ENCODE data around the gene PJVK. TPM values are rescaled to one million over a fixed set of nuclear protein-coding genes. Genes with fewer than 3 reads are reported as not detected.

Gene PJVK
- total and polyA plus RNA-seq, 2 experiments from 2014 or later: 1.6 to 2.1 TPM

DNA sequence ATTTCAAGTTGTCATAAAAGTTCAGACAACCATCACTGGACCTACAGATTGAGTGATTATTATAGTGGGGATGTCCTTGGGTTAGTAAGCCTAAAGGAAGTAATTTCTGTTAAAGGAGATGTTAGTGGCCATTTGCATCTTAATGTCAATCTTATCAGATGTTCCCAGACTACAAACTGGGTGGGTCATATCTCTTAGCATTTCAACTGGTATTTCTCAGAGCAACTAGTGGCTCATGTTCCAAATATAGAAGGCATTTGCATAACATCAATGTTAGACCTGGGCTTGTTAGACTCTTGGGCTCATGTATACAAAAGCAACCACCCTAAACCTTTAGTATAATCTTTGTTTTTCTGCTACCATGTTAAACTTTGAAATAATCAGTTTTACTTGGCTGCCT lies 47.0 kb downstream of the PJVK start:
- H3K4me1 Mint-ChIP-seq: no peaks in the 10 kb centered on the region

DNA sequence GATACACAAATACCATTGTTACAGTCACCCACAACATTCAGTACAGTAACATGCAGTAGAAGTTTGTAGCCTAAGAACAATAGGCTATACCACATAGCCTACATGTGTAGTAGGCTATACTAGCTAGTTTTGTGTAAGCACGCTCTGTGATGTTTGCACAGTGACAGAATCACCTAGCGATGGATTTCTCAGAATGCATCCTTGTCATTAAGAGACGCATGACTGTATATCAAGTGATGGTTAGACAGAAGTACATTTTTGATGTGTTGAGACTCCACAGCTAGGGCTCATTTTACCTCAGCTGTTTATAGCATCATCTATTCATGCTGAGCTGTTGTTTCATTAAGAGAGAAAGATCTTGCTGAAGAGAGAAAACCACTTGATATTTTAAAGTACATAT lies 48.5 kb downstream of the PJVK start:
- Histone ChIP-seq H3K9me2 (ENCODE audit: insufficient read depth) (no peaks in the 10 kb centered on the region), H4K20me1 (replicated peaks; ENCODE audit: insufficient read depth) (no peaks in the 10 kb centered on the region), H3K4me1 (ENCODE audit: insufficient read depth) (no peaks in the 10 kb centered on the region), H3K4me2 (no peak overlapping the region), H2AFZ (no peak overlapping the region), H3K79me2 (replicated peaks; ENCODE audit: insufficient read depth) (no peaks in the 10 kb centered on the region), H3F3A (replicated peaks; ENCODE audit: low read depth) (no peaks in the 10 kb centered on the region), H3K36me3 (ENCODE audit: insufficient read depth) (peaks cover 5% of the 10 kb centered on the region), H3K27ac (ENCODE audit: low read depth) (no peak overlapping the region), H3K4me3 (no peak overlapping the region), H3K27me3 (ENCODE audit: insufficient read depth) (peaks cover 3% of the 10 kb centered on the region; the same call in 1 of the 2 replicates)
- peaks cover 26% of the 10 kb centered on the region; the same call in 2 of the 3 replicates for H3K36me3 Mint-ChIP-seq (ENCODE audit: low read depth)
- H3K27me3 Mint-ChIP-seq (ENCODE audit: insufficient read depth, low read depth, poor library complexity): no peaks in the 10 kb centered on the region
- ATAC-seq (no peak), DNase-seq (ENCODE audit: low spot score) (no peak)
- H3K4me1 Mint-ChIP-seq: no peaks in the 10 kb centered on the region
- no peaks in the 10 kb centered on the region for H3K9me3 Mint-ChIP-seq
- no peak overlapping the region for H3K27ac Mint-ChIP-seq
- H3K4me3 Mint-ChIP-seq: no peak overlapping the region
- TF ChIP-seq CREB1 (CRISPR knock-in tag; IDR thresholded peaks at IDR 0.05; ENCODE audit: low read depth) (no peak), JUNB (IDR thresholded peaks at IDR 0.05; ENCODE audit: unreplicated experiment) (no peak), EZH2phosphoT487 (IDR thresholded peaks at IDR 0.05; ENCODE audit: unreplicated experiment) (no peak), POLR2AphosphoS5 (IDR thresholded peaks at IDR 0.05; ENCODE audit: low read depth) (no peak), NANOG (IDR thresholded peaks at IDR 0.05; ENCODE audit: borderline replicate concordance) (no peak), ZNF114 (CRISPR knock-in tag; IDR thresholded peaks at IDR 0.05) (no peak)
- TF ChIP-seq, protein P1, sequence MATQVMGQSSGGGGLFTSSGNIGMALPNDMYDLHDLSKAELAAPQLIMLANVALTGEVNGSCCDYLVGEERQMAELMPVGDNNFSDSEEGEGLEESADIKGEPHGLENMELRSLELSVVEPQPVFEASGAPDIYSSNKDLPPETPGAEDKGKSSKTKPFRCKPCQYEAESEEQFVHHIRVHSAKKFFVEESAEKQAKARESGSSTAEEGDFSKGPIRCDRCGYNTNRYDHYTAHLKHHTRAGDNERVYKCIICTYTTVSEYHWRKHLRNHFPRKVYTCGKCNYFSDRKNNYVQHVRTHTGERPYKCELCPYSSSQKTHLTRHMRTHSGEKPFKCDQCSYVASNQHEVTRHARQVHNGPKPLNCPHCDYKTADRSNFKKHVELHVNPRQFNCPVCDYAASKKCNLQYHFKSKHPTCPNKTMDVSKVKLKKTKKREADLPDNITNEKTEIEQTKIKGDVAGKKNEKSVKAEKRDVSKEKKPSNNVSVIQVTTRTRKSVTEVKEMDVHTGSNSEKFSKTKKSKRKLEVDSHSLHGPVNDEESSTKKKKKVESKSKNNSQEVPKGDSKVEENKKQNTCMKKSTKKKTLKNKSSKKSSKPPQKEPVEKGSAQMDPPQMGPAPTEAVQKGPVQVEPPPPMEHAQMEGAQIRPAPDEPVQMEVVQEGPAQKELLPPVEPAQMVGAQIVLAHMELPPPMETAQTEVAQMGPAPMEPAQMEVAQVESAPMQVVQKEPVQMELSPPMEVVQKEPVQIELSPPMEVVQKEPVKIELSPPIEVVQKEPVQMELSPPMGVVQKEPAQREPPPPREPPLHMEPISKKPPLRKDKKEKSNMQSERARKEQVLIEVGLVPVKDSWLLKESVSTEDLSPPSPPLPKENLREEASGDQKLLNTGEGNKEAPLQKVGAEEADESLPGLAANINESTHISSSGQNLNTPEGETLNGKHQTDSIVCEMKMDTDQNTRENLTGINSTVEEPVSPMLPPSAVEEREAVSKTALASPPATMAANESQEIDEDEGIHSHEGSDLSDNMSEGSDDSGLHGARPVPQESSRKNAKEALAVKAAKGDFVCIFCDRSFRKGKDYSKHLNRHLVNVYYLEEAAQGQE (IDR thresholded peaks at IDR 0.05; ENCODE audit: unreplicated experiment): no peak
- TF ChIP-seq, protein P2, sequence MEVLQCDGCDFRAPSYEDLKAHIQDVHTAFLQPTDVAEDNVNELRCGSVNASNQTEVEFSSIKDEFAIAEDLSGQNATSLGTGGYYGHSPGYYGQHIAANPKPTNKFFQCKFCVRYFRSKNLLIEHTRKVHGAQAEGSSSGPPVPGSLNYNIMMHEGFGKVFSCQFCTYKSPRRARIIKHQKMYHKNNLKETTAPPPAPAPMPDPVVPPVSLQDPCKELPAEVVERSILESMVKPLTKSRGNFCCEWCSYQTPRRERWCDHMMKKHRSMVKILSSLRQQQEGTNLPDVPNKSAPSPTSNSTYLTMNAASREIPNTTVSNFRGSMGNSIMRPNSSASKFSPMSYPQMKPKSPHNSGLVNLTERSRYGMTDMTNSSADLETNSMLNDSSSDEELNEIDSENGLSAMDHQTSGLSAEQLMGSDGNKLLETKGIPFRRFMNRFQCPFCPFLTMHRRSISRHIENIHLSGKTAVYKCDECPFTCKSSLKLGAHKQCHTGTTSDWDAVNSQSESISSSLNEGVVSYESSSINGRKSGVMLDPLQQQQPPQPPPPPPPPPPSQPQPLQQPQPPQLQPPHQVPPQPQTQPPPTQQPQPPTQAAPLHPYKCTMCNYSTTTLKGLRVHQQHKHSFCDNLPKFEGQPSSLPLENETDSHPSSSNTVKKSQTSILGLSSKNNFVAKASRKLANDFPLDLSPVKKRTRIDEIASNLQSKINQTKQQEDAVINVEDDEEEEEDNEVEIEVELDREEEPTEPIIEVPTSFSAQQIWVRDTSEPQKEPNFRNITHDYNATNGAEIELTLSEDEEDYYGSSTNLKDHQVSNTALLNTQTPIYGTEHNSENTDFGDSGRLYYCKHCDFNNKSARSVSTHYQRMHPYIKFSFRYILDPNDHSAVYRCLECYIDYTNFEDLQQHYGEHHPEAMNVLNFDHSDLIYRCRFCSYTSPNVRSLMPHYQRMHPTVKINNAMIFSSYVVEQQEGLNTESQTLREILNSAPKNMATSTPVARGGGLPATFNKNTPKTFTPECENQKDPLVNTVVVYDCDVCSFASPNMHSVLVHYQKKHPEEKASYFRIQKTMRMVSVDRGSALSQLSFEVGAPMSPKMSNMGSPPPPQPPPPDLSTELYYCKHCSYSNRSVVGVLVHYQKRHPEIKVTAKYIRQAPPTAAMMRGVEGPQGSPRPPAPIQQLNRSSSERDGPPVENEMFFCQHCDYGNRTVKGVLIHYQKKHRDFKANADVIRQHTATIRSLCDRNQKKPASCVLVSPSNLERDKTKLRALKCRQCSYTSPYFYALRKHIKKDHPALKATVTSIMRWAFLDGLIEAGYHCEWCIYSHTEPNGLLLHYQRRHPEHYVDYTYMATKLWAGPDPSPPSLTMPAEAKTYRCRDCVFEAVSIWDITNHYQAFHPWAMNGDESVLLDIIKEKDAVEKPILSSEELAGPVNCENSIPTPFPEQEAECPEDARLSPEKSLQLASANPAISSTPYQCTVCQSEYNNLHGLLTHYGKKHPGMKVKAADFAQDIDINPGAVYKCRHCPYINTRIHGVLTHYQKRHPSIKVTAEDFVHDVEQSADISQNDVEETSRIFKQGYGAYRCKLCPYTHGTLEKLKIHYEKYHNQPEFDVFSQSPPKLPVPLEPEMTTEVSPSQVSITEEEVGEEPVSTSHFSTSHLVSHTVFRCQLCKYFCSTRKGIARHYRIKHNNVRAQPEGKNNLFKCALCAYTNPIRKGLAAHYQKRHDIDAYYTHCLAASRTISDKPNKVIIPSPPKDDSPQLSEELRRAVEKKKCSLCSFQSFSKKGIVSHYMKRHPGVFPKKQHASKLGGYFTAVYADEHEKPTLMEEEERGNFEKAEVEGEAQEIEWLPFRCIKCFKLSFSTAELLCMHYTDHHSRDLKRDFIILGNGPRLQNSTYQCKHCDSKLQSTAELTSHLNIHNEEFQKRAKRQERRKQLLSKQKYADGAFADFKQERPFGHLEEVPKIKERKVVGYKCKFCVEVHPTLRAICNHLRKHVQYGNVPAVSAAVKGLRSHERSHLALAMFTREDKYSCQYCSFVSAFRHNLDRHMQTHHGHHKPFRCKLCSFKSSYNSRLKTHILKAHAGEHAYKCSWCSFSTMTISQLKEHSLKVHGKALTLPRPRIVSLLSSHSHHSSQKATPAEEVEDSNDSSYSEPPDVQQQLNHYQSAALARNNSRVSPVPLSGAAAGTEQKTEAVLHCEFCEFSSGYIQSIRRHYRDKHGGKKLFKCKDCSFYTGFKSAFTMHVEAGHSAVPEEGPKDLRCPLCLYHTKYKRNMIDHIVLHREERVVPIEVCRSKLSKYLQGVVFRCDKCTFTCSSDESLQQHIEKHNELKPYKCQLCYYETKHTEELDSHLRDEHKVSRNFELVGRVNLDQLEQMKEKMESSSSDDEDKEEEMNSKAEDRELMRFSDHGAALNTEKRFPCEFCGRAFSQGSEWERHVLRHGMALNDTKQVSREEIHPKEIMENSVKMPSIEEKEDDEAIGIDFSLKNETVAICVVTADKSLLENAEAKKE (CRISPR knock-in tag; IDR thresholded peaks at IDR 0.05): no peak
- TF ChIP-seq, protein P3, sequence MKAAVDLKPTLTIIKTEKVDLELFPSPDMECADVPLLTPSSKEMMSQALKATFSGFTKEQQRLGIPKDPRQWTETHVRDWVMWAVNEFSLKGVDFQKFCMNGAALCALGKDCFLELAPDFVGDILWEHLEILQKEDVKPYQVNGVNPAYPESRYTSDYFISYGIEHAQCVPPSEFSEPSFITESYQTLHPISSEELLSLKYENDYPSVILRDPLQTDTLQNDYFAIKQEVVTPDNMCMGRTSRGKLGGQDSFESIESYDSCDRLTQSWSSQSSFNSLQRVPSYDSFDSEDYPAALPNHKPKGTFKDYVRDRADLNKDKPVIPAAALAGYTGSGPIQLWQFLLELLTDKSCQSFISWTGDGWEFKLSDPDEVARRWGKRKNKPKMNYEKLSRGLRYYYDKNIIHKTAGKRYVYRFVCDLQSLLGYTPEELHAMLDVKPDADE (IDR thresholded peaks at IDR 0.05): no peak

More for the DNA sequence above, 47.0 kb downstream of the PJVK start:
- Histone ChIP-seq H3K27me3 (ENCODE audit: insufficient read depth) (no peaks in the 10 kb centered on the region), H3K4me1 (ENCODE audit: insufficient read depth) (no peaks in the 10 kb centered on the region), H2AFZ (no peak overlapping the region), H3K9me2 (ENCODE audit: insufficient read depth) (no peaks in the 10 kb centered on the region), H4K20me1 (replicated peaks; ENCODE audit: insufficient read depth) (no peaks in the 10 kb centered on the region), H3K4me2 (no peak overlapping the region), H3K4me3 (no peak overlapping the region), H3K36me3 (ENCODE audit: insufficient read depth) (peaks cover 12% of the 10 kb centered on the region), H3F3A (replicated peaks; ENCODE audit: low read depth) (no peaks in the 10 kb centered on the region), H3K79me2 (replicated peaks; ENCODE audit: insufficient read depth) (no peaks in the 10 kb centered on the region), H3K27ac (ENCODE audit: low read depth) (no peak overlapping the region)
- Mint-ChIP-seq H3K9me3 (no peaks in the 10 kb centered on the region), H3K4me3 (no peak overlapping the region), H3K27ac (no peak overlapping the region), H3K36me3 (ENCODE audit: low read depth) (peaks cover 26% of the 10 kb centered on the region), H3K27me3 (ENCODE audit: insufficient read depth, low read depth, poor library complexity) (no peaks in the 10 kb centered on the region)
- DNase-seq (ENCODE audit: low spot score): no peak
- no peak for ATAC-seq
- no peak for TF ChIP-seq ZNF331 (CRISPR knock-in tag; IDR thresholded peaks at IDR 0.05; ENCODE audit: low read depth)
- TF ChIP-seq, protein P3 (IDR thresholded peaks at IDR 0.05): no peak

All from GM23338 (cell line).